GM23338 (cell line): Measurements from ENCODE around the gene SERPINB13.

ENCODE experiments used
- CREB1 ChIP-seq: fragments of 250-450 bp; sonication (Bioruptor Pico); IDR thresholded peaks from 2 replicates; pipeline ENCODE4 v1.5.0; 2020; ENCODE audit warnings: low read depth, mild to moderate bottlenecking, moderate library complexity
- ETS1 ChIP-seq: IDR thresholded peaks from 2 replicates; pipeline ENCODE4 v1.6.1; 2016; ENCODE audit warnings: antibody characterized with exemption
- EZH2 ChIP-seq: fragments of 200-600 bp; sonication (generic); IDR thresholded peaks from one replicate; pipeline ENCODE4 v1.8.0; 2017; ENCODE audit warnings: antibody characterized with exemption, mild to moderate bottlenecking, low read depth; ENCODE audit not compliant: unreplicated experiment
- EZH2phosphoT487 ChIP-seq: fragments of 200-600 bp; sonication (generic); IDR thresholded peaks from one replicate; pipeline ENCODE4 v1.8.1; 2018; ENCODE audit warnings: antibody characterized with exemption; ENCODE audit not compliant: unreplicated experiment
- JUNB ChIP-seq: IDR thresholded peaks from one replicate; pipeline ENCODE4 v1.6.1; 2016; ENCODE audit warnings: antibody characterized with exemption; ENCODE audit not compliant: unreplicated experiment
- NANOG ChIP-seq: IDR thresholded peaks from 2 replicates; pipeline ENCODE4 v1.6.1; 2016; ENCODE audit warnings: antibody characterized with exemption, borderline replicate concordance
- POLR2AphosphoS5 ChIP-seq: IDR thresholded peaks from 2 replicates; pipeline ENCODE4 v1.6.1; 2016; ENCODE audit warnings: antibody characterized with exemption, low read depth
- REST ChIP-seq: IDR thresholded peaks from one replicate; pipeline ENCODE4 v1.6.1; 2018; ENCODE audit warnings: antibody characterized with exemption; ENCODE audit not compliant: unreplicated experiment
- STAT1 ChIP-seq: IDR thresholded peaks from one replicate; pipeline ENCODE4 v1.6.1; 2016; ENCODE audit warnings: antibody characterized with exemption; ENCODE audit not compliant: unreplicated experiment
- ZNF114 ChIP-seq: fragments of 250-450 bp; sonication (Bioruptor Pico); IDR thresholded peaks from 2 replicates; pipeline ENCODE4 v1.5.0; 2020; ENCODE audit warnings: mild to moderate bottlenecking, moderate library complexity
- ZNF462 ChIP-seq: fragments of 250-450 bp; sonication (Bioruptor Pico); IDR thresholded peaks from 2 replicates; pipeline ENCODE4 v1.5.0; 2020; ENCODE audit warnings: mild to moderate bottlenecking, moderate library complexity
- TF ChIP-seq, protein P1 (sequence below), 2 experiments: fragments of 200-600 bp in 1 of 2; sonication (generic) in 1 of 2; conservative IDR thresholded peaks; 2 replicates each; pipeline versions ENCODE4 v1.5.1 to v1.6.1; 2016 to 2017; ENCODE audit warnings: antibody characterized with exemption in 2 of 2, low read depth in 2 of 2, mild to moderate bottlenecking in 2 of 2, moderate library complexity in 1 of 2

GRCh38 chr18:63551769-63552168 lies 35.4 kb upstream of the SERPINB13 start:
- TF ChIP-seq EZH2phosphoT487 (no peak), REST (no peak), EZH2 (no peak), POLR2AphosphoS5 (no peak), ETS1 (no peak), ZNF114 (CRISPR knock-in tag) (no peak), STAT1 (no peak), CREB1 (no peak), NANOG (no peak), JUNB (no peak), ZNF462 (CRISPR knock-in tag) (no peak)
- TF ChIP-seq, protein P1, sequence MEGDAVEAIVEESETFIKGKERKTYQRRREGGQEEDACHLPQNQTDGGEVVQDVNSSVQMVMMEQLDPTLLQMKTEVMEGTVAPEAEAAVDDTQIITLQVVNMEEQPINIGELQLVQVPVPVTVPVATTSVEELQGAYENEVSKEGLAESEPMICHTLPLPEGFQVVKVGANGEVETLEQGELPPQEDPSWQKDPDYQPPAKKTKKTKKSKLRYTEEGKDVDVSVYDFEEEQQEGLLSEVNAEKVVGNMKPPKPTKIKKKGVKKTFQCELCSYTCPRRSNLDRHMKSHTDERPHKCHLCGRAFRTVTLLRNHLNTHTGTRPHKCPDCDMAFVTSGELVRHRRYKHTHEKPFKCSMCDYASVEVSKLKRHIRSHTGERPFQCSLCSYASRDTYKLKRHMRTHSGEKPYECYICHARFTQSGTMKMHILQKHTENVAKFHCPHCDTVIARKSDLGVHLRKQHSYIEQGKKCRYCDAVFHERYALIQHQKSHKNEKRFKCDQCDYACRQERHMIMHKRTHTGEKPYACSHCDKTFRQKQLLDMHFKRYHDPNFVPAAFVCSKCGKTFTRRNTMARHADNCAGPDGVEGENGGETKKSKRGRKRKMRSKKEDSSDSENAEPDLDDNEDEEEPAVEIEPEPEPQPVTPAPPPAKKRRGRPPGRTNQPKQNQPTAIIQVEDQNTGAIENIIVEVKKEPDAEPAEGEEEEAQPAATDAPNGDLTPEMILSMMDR (conservative IDR thresholded peaks at IDR 0.05; ENCODE audit: low read depth in 2 of 2): no peak
